GM06990 (cell line): ENCODE data around the gene ARHGAP32.

Experiments
- DNase-seq: peaks from one replicate; pipeline ENCODE4 v3.0.0-alpha.2; 2011; ENCODE audit not compliant: insufficient read length; ENCODE audit errors: extremely low read depth
- H3K27me3 ChIP-seq: replicated peaks from 2 replicates; pipeline ENCODE4 v1.6.0; 2011; ENCODE audit warnings: low read length; ENCODE audit not compliant: control insufficient read depth, insufficient read depth
- H3K36me3 ChIP-seq: 2 replicates; pipeline ENCODE4 v1.5.1; 2011; ENCODE audit warnings: low read length; ENCODE audit not compliant: control insufficient read depth, insufficient read depth
- H3K4me3 ChIP-seq: replicated peaks from 2 replicates; pipeline ENCODE4 v1.5.1; 2011; ENCODE audit warnings: low read depth, mild to moderate bottlenecking, control low read depth, low read length
- CTCF ChIP-seq: IDR thresholded peaks from 2 replicates; pipeline ENCODE4 v1.5.1; 2011; ENCODE audit warnings: low read length, control low read depth, mild to moderate bottlenecking, inconsistent platforms; ENCODE audit not compliant: insufficient read depth, poor library complexity, severe bottlenecking

ARHGAP32 gene

DNA sequence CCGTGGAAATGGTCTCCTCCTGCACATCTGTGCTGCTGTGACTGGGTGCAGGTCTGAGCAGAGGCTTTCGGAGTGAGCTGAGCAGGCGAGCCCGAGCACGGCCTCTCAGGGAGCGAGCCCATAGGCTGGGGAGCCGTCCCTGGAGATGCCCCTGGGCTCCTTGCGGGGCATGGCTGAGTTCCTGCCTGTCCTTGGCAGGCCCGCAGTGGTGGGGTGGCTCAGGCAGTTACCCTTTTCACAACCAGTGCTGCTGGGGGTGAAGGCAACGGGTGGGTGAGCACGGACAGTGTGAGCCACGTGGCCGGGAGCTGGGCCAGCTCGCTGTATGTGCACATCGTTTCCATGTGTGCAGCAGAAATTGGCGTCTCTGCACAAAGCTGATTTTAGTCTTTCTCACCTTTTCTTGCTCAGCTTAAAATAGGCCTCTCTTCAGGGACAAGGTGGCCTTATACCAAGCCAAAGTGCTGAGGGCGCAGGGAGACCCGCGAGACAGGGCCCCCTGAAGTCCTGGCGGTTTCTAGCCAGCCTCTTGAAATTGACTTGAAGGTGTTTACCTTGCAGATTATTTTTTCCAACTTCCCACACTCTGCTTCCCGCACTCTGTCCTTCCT is 249.2 kb downstream of the ARHGAP32 start, which contains the start of gene TP53AIP1:
Gene TP53AIP1 (minus strand): TSS at position 55 of the 611 bp plus-strand sequence. CDS start 5,053 bp downstream, outside the sequence.
- DNase-seq = no peak
- TF ChIP-seq CTCF = no peak
- no peaks in the 10 kb centered on the region; the same call in none of the 2 replicates for H3K27me3 ChIP-seq
- H3K4me3 ChIP-seq = no peak within 1 kb of the TSS
- no peaks in the 10 kb centered on the region for H3K36me3 ChIP-seq

DNA sequence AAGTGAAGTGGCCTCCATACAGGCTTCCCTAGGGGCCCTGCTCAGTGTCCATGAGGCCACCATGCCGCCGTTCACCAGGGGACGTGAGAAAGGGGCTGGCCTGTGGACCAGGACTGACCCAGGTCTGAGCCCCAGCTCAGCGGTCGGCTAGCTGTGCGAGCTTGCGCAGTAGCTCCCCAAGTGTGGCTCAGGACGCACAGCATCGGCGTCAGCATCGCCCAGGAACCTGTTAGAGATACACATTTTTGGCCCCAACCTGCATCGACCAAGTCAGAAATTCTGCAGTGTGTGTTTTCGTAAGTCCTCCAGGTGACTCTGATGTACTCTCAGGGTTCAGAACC is 249.9 kb downstream of the ARHGAP32 start:
- TF ChIP-seq CTCF = no peak
- Histone ChIP-seq H3K36me3 (no peaks in the 10 kb centered on the region), H3K27me3 (no peaks in the 10 kb centered on the region; the same call in none of the 2 replicates), H3K4me3 (no peak overlapping the region)
- DNase-seq = no peak

GRCh38 chr11:128941573-128942271 is 250.4 kb downstream of the ARHGAP32 start:
- DNase-seq = no peak
- Histone ChIP-seq H3K27me3 (no peaks in the 10 kb centered on the region; the same call in none of the 2 replicates), H3K4me3 (no peak overlapping the region), H3K36me3 (no peaks in the 10 kb centered on the region)
- TF ChIP-seq CTCF = no peak

DNA sequence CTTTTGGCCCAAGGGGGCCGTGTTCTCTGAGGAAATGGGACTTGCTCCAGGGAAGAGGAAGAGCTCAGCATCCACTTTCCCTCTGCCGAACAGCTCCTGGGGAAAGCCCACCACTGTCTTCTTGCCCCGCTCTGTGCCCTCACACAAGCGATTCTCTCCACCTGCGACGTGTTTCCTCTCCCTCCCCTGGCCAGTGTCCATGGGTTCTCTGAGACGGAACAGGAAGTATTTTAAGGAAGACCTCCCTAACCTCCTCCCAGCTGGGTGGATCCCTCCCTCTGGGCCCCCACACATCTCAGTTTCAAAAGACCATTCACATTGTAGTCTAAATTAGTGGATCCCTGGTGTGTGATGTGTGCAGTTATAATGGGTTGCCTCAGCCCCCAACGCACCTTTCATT is 251.0 kb downstream of the ARHGAP32 start:
- H3K36me3 ChIP-seq = no peaks in the 10 kb centered on the region
- no peak for TF ChIP-seq CTCF
- no peak for DNase-seq
- no peaks in the 10 kb centered on the region; the same call in none of the 2 replicates for H3K27me3 ChIP-seq
- H3K4me3 ChIP-seq = no peak overlapping the region

- no peak for DNase-seq
- no peak for TF ChIP-seq CTCF
- Histone ChIP-seq H3K27me3 (no peaks in the 10 kb centered on the region; the same call in none of the 2 replicates), H3K4me3 (no peak overlapping the region), H3K36me3 (no peaks in the 10 kb centered on the region)
Observed at GRCh38 chr11:128940603-128941002, 251.5 kb downstream of the ARHGAP32 start.
